ENCODE measurements around the gene TSNAX.

Gene TSNAX

GRCh38 chr1:231594123-231594522 lies 65.7 kb downstream of the TSNAX start:
- no peak for TF ChIP-seq CTCF (IDR thresholded peaks at IDR 0.05; ENCODE audit: borderline replicate concordance, control extremely low read depth, extremely low read depth, insufficient read depth, missing control alignments)
- in situ Hi-C loops (cut with MboI; ENCODE audit: low sequenced_read_pairs, unreplicated experiment): no loop called here

GRCh38 chr1:231594749-231595148 lies 66.3 kb downstream of the TSNAX start:
- no peak for TF ChIP-seq CTCF (IDR thresholded peaks at IDR 0.05; ENCODE audit: borderline replicate concordance, control extremely low read depth, extremely low read depth, insufficient read depth, missing control alignments)
- in situ Hi-C loops (cut with MboI; ENCODE audit: low sequenced_read_pairs, unreplicated experiment): no loop called here
- no peak for DNase-seq (ENCODE audit: low spot score)

More at GRCh38 chr1:231594123-231594522, 65.7 kb downstream of the TSNAX start:
- DNase-seq (ENCODE audit: low spot score): no peak

- in situ Hi-C loops (cut with MboI; ENCODE audit: low sequenced_read_pairs, unreplicated experiment): no loop called here
- no peak for DNase-seq (ENCODE audit: low spot score)
- TF ChIP-seq CTCF (IDR thresholded peaks at IDR 0.05; ENCODE audit: borderline replicate concordance, control extremely low read depth, extremely low read depth, insufficient read depth, missing control alignments): no peak
Observed at GRCh38 chr1:231596337-231596791, 67.9 kb downstream of the TSNAX start.

- no peak for DNase-seq (ENCODE audit: low spot score)
- TF ChIP-seq CTCF (IDR thresholded peaks at IDR 0.05; ENCODE audit: borderline replicate concordance, control extremely low read depth, extremely low read depth, insufficient read depth, missing control alignments): no peak
- in situ Hi-C loops (cut with MboI; ENCODE audit: low sequenced_read_pairs, unreplicated experiment): no loop called here
Observed at GRCh38 chr1:231597971-231598370, 69.5 kb downstream of the TSNAX start.

- no peak for DNase-seq (ENCODE audit: low spot score)
- in situ Hi-C loops (cut with MboI; ENCODE audit: low sequenced_read_pairs, unreplicated experiment): no loop called here
- TF ChIP-seq CTCF (IDR thresholded peaks at IDR 0.05; ENCODE audit: borderline replicate concordance, control extremely low read depth, extremely low read depth, insufficient read depth, missing control alignments): no peak
Observed at GRCh38 chr1:231600458-231600976, 72.0 kb downstream of the TSNAX start.

- no peak for DNase-seq (ENCODE audit: low spot score)
- no peak for TF ChIP-seq CTCF (IDR thresholded peaks at IDR 0.05; ENCODE audit: borderline replicate concordance, control extremely low read depth, extremely low read depth, insufficient read depth, missing control alignments)
- in situ Hi-C loops (cut with MboI; ENCODE audit: low sequenced_read_pairs, unreplicated experiment): no loop called here
Observed at GRCh38 chr1:231601824-231602672, 73.6 kb downstream of the TSNAX start.
